Bronchial epithelial cell (primary cell): Measurements from ENCODE around the gene CPA3. TPM values are rescaled to one million over a fixed set of nuclear protein-coding genes. Genes with fewer than 3 reads are reported as not detected.

Source experiments
- DNase-seq: peaks from one replicate; pipeline ENCODE4 v3.0.0-alpha.2; 2010; ENCODE audit warnings: low read depth
- FAIRE-seq: peaks from 2 replicates; lab custom pipeline; 2011; peaks lifted over from hg19 to GRCh38; lab: Jason Lieb, UNC
- H3K27me3 ChIP-seq: 2 replicates; pipeline ENCODE4 v1.5.1; 2011; ENCODE audit warnings: low read length; ENCODE audit not compliant: control insufficient read depth, insufficient read depth
- H3K36me3 ChIP-seq: 2 replicates; pipeline ENCODE4 v1.5.1; 2011; ENCODE audit warnings: low read length; ENCODE audit not compliant: control insufficient read depth, insufficient read depth
- H3K4me3 ChIP-seq: 2 replicates; pipeline ENCODE4 v1.5.1; 2011; ENCODE audit warnings: mild to moderate bottlenecking, low read depth, low read length, control low read depth
- total RNA-seq: library from RNA; depleted of rRNA; stranded (reverse); fragments of >200 nt; gene quantifications from 2 replicates; pipeline ENCODE4 v1.2.1, GENCODE V29; 2014
- TF ChIP-seq, protein P1 (sequence below): IDR thresholded peaks from 2 replicates; pipeline ENCODE4 v1.5.1; 2011; ENCODE audit warnings: mild to moderate bottlenecking, moderate library complexity, low read length, control low read depth, inconsistent platforms; ENCODE audit not compliant: insufficient read depth, severe bottlenecking

The CPA3 gene
- total RNA-seq, 1 donor from 2014 or later: not detected

DNA sequence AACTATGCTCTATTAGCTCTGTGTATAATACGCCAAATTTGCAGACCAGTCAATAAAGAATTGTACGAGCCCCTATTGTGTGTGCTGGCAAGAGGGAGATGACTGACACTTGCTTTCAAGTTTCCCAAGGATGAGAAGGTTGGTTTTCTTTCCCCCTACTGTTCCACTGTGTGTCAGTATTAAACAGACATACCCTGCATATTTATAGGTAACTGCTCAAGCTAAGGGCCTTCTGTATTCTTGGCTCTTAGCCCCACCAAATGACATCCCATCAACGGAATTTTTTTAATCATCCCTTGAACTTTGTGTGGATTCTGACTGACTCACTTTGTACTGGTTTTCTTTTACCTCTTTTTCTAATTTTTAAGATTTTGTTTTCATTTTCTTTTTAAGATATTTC is 65.7 kb downstream of the CPA3 start:
- no peak for FAIRE-seq

DNA sequence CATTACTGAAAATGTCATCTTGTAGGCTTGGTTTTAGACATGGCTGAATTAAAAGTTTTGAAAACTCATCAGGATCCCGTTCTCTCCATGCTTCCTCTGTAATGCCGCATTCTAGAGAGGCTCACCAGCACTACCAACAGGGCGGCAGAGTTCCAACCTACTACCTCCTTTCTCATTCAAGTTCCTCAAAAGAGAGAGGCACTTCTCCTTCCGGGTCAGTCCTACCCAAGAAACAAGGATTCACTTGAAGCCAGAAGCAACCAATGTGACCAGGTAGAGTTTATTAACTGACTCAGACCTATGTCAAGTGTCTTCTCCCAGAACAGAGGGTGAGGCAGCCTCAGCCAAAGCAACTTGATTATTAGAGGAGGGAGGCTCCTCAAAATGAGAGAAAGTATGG is 66.5 kb downstream of the CPA3 start:
- Histone ChIP-seq H3K36me3 (no peaks in the 10 kb centered on the region), H3K27me3 (no peaks in the 10 kb centered on the region), H3K4me3 (no peak overlapping the region)
- DNase-seq (no peak), FAIRE-seq (no peak)
- TF ChIP-seq, protein P1, sequence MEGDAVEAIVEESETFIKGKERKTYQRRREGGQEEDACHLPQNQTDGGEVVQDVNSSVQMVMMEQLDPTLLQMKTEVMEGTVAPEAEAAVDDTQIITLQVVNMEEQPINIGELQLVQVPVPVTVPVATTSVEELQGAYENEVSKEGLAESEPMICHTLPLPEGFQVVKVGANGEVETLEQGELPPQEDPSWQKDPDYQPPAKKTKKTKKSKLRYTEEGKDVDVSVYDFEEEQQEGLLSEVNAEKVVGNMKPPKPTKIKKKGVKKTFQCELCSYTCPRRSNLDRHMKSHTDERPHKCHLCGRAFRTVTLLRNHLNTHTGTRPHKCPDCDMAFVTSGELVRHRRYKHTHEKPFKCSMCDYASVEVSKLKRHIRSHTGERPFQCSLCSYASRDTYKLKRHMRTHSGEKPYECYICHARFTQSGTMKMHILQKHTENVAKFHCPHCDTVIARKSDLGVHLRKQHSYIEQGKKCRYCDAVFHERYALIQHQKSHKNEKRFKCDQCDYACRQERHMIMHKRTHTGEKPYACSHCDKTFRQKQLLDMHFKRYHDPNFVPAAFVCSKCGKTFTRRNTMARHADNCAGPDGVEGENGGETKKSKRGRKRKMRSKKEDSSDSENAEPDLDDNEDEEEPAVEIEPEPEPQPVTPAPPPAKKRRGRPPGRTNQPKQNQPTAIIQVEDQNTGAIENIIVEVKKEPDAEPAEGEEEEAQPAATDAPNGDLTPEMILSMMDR: no peak

More for the DNA sequence above, 65.7 kb downstream of the CPA3 start:
- H3K36me3 ChIP-seq: no peaks in the 10 kb centered on the region
- DNase-seq: peak; percentile 33
- H3K4me3 ChIP-seq: no peak overlapping the region
- H3K27me3 ChIP-seq: no peaks in the 10 kb centered on the region
- TF ChIP-seq, protein P1: no peak

DNA sequence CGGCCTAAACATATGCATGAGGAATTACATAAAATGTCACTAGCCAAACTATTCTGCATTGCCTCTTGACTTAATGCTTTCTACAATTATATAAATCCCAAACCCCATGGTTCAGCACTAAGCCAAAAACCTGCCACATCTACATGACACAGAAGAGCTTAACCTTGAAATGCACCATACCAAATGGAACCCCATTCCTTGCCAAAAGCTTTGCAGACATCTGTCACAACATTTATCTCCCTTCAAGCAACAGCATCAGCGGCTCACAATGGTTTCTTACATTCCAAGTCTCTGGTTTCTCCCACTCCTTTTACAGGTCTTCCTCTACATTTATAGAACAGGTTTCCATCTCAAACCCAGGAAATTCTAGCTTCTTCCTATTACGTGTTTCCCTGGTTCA is 67.9 kb downstream of the CPA3 start:
- FAIRE-seq (no peak), DNase-seq (no peak)
- Histone ChIP-seq H3K36me3 (no peaks in the 10 kb centered on the region), H3K27me3 (no peaks in the 10 kb centered on the region), H3K4me3 (no peak overlapping the region)
- TF ChIP-seq, protein P1: no peak

DNA sequence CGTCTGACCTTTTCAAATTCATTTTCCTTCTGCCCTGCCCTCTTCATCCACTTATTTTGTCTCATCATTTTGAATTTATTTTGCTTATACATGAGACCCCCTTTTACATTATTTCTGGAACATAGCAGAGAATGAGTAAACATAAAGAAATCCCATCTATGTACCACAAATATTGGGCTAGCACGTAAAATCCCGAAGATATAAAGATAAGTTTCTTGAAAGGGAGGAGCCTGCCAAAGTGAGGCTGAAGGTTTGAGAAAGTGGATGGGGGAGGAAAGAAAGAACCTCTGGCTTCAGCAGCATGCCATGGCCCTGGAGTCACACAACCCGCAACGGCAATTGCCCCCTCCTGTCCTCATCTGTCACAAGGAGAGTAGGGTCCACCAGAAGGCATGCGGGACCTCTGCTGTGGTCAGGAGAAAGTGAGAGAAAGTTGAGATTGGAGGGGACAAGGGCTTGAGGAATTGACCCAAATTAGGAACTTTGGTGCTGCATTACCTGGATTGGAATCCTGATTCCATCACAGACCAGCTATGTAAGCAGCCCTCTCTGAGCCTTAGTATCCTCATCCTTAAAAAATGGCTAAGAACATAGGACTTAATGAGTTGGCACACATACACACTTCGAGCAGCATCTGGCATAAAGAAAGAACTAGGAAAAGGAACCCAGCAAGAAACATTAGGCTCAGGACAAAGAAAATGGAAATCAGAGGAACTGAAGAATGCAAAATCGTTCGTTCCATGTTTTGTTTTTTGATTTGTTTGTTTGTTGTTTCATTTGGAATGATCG is 72.6 kb downstream of the CPA3 start:
- H3K36me3 ChIP-seq: no peaks in the 10 kb centered on the region
- TF ChIP-seq, protein P1: no peak
- H3K4me3 ChIP-seq: no peak overlapping the region
- FAIRE-seq: peak; percentile 80
- H3K27me3 ChIP-seq: no peaks in the 10 kb centered on the region
- no peak for DNase-seq

DNA sequence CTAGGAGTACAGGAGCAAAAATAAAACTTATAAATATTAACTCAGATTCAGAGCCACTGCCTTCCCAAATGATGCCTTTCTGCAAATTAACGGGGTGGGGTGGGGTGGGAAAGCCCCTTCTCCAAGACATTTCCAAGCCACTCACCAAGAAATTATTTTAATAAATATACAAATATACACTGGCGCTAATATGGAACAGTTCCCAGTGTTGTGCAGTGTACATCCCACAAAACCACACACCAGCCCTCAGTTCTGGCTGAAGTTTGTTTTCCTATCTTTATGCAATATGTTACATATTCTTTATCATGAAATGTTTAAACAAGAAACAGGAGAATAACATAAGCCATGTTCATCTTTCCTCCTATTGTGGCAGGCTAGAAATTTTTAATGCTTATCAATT is 73.2 kb downstream of the CPA3 start:
- TF ChIP-seq, protein P1: no peak
- H3K4me3 ChIP-seq: no peak overlapping the region
- H3K36me3 ChIP-seq: no peaks in the 10 kb centered on the region
- no peaks in the 10 kb centered on the region for H3K27me3 ChIP-seq
- DNase-seq (no peak), FAIRE-seq (no peak)
